GM12878 (cell line): ENCODE data around the gene ERN1. TPM values are rescaled to one million over a fixed set of nuclear protein-coding genes. Genes with fewer than 3 reads are reported as not detected.

Experiments used
- CHD2 ChIP-seq: IDR thresholded peaks from 2 replicates; pipeline ENCODE4 v1.6.1; 2011; ENCODE audit warnings: low read depth, low read length, improper control_type of control experiment, borderline replicate concordance
- CUX1 ChIP-seq: IDR thresholded peaks from 2 replicates; pipeline ENCODE4 v1.6.1; 2012; ENCODE audit warnings: improper control_type of control experiment, low read depth, low read length; ENCODE audit not compliant: insufficient replicate concordance
- E2F8 ChIP-seq: fragments of 450-650 bp; IDR thresholded peaks from 2 replicates; pipeline ENCODE4 v1.6.1; 2018; ENCODE audit warnings: mild to moderate bottlenecking, low read depth, moderate library complexity; ENCODE audit not compliant: partially characterized antibody
- ELK1 ChIP-seq: IDR thresholded peaks from 2 replicates; pipeline ENCODE4 v1.6.1; 2012; ENCODE audit warnings: low read depth, low read length, improper control_type of control experiment
- IRF4 ChIP-seq: IDR thresholded peaks from 2 replicates; pipeline ENCODE4 v1.6.1; 2011; ENCODE audit warnings: low read depth, low read length
- LARP7 ChIP-seq: fragments of 450-650 bp; IDR thresholded peaks from 2 replicates; pipeline ENCODE4 v1.6.1; 2017; ENCODE audit warnings: mild to moderate bottlenecking
- MTA2 ChIP-seq: fragments of 450-650 bp; IDR thresholded peaks from 2 replicates; pipeline ENCODE4 v1.6.1; 2016; ENCODE audit warnings: low read depth, mild to moderate bottlenecking, moderate library complexity
- NRF1 ChIP-seq: conservative IDR thresholded peaks from 2 replicates; pipeline ENCODE4 v1.6.1; 2011; ENCODE audit warnings: mild to moderate bottlenecking, low read depth, low read length, improper control_type of control experiment
- PBX3 ChIP-seq: IDR thresholded peaks from 2 replicates; pipeline ENCODE4 v1.6.1; 2011; ENCODE audit warnings: mild to moderate bottlenecking, low read depth, low read length, moderate library complexity; ENCODE audit not compliant: insufficient replicate concordance
- SIX5 ChIP-seq: IDR thresholded peaks from 2 replicates; pipeline ENCODE4 v1.6.1; 2011; ENCODE audit warnings: mild to moderate bottlenecking, low read depth, low read length, moderate library complexity; ENCODE audit not compliant: severe bottlenecking
- SMAD5 ChIP-seq: IDR thresholded peaks from 2 replicates; pipeline ENCODE4 v1.6.1; 2016; ENCODE audit warnings: antibody characterized with exemption, low read depth
- SUPT20H ChIP-seq: IDR thresholded peaks from 2 replicates; pipeline ENCODE4 v1.6.1; 2011; ENCODE audit warnings: low read depth, mild to moderate bottlenecking, low read length, moderate library complexity, borderline replicate concordance; ENCODE audit not compliant: control insufficient read depth
- WRNIP1 ChIP-seq: IDR thresholded peaks from 2 replicates; pipeline ENCODE4 v1.6.1; 2011; ENCODE audit warnings: low read depth, low read length, improper control_type of control experiment, borderline replicate concordance
- ZNF687 ChIP-seq: fragments of 450-650 bp; IDR thresholded peaks from 2 replicates; pipeline ENCODE4 v1.6.1; 2017; ENCODE audit warnings: mild to moderate bottlenecking, moderate library complexity
- polyA plus RNA-seq, 11 experiments: library from polyadenylated mRNA; depleted of rRNA in 4 of 11; unstranded in 6 of 11; stranded (reverse) in 5 of 11; fragments of >200 nt; fragmentation: Nextera tagmentation in 4 of 11; fragmentation: Illumina TruSeq in 1 of 11; extraction: Ambion mirVana in 4 of 11; extraction: Trizol in 1 of 11; gene quantifications; 1 replicate in 1 of 11; 2 replicates in 10 of 11; pipeline versions ENCODE4 v1.2.1 to v1.2.3, GENCODE V29; 2011 to 2016; ENCODE audit warnings: inconsistent platforms in 2 of 11, missing spikeins in 2 of 11, low read depth in 1 of 11
- total RNA-seq, 4 experiments: library from RNA; depleted of rRNA in 3 of 4; stranded (reverse); fragments of >200 nt in 3 of 4; fragmentation: Illumina TruSeq in 1 of 4; extraction: Trizol in 1 of 4; gene quantifications; 2 replicates each; pipeline versions ENCODE4 v1.2.1 to v1.2.3, GENCODE V29; 2013 to 2021

ERN1 gene
- total and polyA plus RNA-seq, 10 of the 15 experiments (the other 5 are each of a cell fraction or from before 2014, with no cell fraction given) = 2.6 to 19.2 (median 7.6) TPM

GRCh38 chr17:64131606-64132270, 1.8 kb upstream of the ERN1 start (continued):
- TF ChIP-seq ZNF687 (peak; percentile 45; the same call in 1 of the 2 replicates), IRF4 (no peak), CUX1 (no peak), ELK1 (no peak), CHD2 (no peak), NRF1 (no peak), SIX5 (no peak), WRNIP1 (no peak), MTA2 (no peak), SMAD5 (no peak), SUPT20H (no peak), E2F8 (no peak), LARP7 (no peak), PBX3 (no peak)
